Measurements from ENCODE around the gene ZNF565.

DNA sequence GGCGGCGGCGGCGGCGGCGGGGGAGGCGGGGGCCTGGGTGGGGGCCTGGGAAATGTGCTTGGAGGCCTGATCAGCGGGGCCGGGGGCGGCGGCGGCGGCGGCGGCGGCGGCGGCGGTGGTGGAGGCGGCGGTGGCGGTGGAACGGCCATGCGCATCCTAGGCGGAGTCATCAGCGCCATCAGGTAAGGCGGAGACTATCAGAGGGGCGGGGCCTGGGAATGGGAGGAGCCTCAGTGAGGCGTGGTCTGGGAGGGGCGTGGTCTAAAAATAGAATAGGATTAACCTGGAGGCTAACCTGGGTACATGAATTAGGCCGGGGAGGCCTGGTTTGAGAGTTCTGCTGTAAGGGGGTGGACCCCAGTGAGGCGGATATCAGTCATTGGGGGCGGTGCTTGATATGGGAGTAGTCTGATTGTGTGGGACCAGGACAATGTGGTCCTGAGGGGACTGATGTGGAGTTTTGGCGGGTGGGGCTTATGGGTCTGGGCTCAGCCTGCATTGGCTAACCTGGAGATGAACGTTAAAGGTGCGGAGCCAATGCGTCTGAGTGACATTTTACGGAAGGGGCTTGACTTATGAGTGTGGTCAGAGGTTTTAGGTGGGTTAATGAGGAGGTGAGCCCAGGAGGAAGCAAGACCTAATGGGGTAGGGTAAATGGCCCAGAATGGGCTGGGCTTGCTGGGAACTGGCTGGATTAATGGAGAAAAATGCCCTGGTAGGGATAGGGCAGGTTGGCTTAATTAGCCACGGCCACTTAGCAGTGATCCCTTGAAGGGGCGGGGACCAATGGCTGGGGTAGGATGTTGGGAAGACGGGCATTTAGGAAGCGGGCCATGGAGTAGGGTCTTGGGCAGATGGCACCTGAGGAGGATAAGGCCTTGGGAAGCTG, 73.2 kb downstream of the ZNF565 start:
- no peak for TF ChIP-seq POLR2A (IDR thresholded peaks at IDR 0.05)
- TF ChIP-seq, protein P1, sequence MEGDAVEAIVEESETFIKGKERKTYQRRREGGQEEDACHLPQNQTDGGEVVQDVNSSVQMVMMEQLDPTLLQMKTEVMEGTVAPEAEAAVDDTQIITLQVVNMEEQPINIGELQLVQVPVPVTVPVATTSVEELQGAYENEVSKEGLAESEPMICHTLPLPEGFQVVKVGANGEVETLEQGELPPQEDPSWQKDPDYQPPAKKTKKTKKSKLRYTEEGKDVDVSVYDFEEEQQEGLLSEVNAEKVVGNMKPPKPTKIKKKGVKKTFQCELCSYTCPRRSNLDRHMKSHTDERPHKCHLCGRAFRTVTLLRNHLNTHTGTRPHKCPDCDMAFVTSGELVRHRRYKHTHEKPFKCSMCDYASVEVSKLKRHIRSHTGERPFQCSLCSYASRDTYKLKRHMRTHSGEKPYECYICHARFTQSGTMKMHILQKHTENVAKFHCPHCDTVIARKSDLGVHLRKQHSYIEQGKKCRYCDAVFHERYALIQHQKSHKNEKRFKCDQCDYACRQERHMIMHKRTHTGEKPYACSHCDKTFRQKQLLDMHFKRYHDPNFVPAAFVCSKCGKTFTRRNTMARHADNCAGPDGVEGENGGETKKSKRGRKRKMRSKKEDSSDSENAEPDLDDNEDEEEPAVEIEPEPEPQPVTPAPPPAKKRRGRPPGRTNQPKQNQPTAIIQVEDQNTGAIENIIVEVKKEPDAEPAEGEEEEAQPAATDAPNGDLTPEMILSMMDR (IDR thresholded peaks at IDR 0.05) = no peak
- TF ChIP-seq POLR2AphosphoS5 (IDR thresholded peaks at IDR 0.05) = peak; percentile 52 to 70 (median 64)
- TF ChIP-seq EP300 (IDR thresholded peaks at IDR 0.05) = no peak

All from stomach (tissue), 4 donors.